Endometrium (tissue), 2 donors: Measurements from ENCODE around the gene BANK1.

Experiments used
- FAIRE-seq: peaks from 2 replicates; lab custom pipeline; 2012; peaks lifted over from hg19 to GRCh38; lab: Jason Lieb, UNC
- donor health status: control.
- donor health status: control.

The BANK1 gene

GRCh38 chr4:101818362-101818761 lies 27.8 kb downstream of the BANK1 start:
- no peak for FAIRE-seq

GRCh38 chr4:101823864-101824263 lies 33.3 kb downstream of the BANK1 start:
- FAIRE-seq: no peak

DNA sequence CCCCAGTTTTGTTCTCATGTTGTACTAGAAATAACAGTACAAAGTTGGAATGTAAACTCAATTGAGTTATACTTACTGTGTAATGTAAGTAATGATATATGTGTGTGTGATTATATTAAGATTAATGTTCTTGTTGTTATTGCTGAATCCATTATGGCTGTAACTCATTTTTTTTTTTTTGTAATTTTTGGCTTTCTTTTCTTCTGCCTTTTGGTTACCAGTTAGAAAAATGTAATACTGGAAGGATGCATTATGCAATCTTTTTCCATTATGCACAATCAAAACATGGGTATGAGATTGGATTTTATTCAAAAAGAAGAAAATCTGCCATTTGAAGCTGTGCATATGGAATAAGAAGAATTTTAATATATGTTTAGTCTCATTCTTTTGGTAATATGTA lies 34.0 kb downstream of the BANK1 start:
- FAIRE-seq: no peak

DNA sequence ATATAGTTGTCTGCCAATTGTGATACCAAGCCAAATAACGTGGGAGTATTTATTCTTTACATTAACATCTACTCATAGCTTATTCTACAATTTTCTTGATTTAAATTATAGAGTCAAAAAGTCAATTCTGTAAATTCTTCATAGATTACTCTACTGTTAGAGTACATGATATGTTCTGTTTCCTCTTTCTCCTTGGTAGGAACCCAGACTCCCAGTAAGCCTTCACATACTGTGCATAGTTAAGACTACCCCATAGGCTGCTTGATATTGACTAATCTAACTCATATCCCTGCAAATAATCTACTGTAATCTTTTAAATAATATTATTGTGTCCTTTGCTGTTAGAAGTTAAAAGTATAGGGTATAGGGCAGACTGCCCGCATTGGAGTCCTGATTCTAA lies 35.4 kb downstream of the BANK1 start:
- FAIRE-seq: no peak

GRCh38 chr4:101831816-101832215 lies 41.3 kb downstream of the BANK1 start:
- FAIRE-seq: no peak

DNA sequence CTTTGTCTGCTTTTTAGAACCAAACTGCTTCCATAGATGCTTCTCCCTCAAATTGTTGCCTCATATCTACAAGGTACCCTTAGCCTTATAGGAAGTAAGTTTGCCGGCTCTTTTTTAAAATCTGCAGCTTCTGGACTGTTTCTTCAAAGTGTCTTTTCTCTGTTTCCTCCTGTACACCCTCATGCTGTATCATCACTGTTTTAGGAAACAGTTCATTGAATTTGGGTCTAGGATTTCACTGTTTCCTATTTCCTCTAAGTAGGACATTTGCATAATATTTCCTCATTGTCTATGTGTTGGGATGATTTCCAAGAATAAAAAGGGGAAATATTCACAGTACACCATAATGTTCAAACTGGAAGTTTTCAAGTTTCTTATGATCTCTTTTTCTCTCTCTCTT lies 43.0 kb downstream of the BANK1 start:
- no peak for FAIRE-seq

DNA sequence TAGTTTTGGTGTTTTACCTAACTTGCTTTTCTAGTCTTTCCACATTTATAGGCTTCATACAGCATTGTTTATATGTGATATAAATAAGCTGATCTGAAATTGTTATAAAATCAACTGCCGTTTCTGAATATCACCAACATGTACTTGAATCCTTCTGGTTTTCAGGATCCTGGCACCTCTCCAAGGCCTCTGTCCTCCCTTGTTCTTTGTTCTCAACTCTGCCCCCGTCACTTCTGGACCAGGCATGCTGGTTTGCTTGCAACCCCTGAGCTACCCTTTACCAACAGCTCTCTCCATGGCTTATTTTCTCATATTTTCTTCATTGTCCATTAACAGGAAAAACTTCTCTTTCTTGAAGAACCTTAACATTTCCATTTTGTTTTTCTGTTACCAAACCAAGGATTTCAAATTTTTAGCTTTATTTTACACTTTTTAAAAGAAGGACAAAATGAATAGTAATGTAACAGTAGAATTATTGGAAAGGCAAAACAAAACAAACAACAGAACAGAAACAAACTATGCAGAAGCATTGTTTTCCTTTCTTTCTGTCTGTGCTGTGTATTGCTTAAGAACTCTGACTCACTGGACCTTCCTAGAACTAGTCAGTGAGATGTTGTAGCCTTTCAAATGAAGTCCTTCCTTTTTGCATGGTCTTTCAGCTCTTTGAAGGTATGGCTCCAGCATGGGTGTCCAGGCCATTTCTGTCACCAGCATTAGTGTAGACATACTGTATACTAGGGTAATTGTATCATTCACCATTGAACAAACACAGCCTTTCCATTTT lies 44.8 kb downstream of the BANK1 start:
- peak; percentile 29 for FAIRE-seq

DNA sequence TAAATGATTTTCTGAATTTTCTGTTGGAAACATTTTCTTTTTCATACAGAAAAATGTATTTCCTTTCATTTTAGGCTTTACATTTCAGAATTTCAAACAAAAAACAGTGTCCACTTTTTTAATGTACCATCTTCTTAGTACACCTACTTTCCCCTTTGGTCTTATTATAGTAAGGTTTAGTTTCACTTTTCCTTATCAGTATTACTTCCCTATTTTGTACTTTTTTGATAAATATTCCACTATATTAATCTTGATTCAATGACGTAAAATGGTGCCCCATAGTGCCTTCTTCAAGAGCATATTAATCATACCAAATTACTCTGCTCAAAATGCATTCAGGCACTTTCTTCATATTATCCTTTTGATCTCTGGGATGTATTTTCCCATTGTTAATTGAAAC lies 52.5 kb downstream of the BANK1 start:
- no peak for FAIRE-seq

GRCh38 chr4:101846550-101846949 lies 56.0 kb downstream of the BANK1 start:
- no peak for FAIRE-seq

GRCh38 chr4:101850698-101851097 lies 60.2 kb downstream of the BANK1 start:
- no peak for FAIRE-seq

- no peak for FAIRE-seq
Measured at GRCh38 chr4:101851672-101852071, 61.1 kb downstream of the BANK1 start.

GRCh38 chr4:101853028-101853427 lies 62.5 kb downstream of the BANK1 start:
- FAIRE-seq: no peak

- FAIRE-seq: no peak
Measured at GRCh38 chr4:101853691-101854090, 63.2 kb downstream of the BANK1 start.

DNA sequence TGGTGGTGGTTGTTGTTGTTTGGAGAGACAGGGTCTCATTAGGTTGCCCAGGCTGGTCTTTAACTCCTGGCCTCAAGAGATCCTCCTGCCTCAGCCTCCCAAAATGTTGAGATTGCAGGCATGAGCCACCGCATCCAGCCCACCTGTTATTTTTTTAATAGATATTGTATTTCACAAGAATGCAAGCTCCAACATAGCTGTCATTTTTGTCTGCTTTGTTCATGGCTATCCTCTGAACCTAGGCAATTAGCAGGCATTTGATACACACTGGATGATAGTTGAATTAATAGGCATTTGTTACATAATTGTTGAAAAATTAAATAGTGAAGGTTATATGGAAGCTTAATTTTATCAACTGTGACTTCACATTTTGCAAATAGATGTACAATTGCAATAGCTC lies 64.7 kb downstream of the BANK1 start:
- FAIRE-seq: no peak

GRCh38 chr4:101856149-101856548 lies 65.6 kb downstream of the BANK1 start:
- no peak for FAIRE-seq

DNA sequence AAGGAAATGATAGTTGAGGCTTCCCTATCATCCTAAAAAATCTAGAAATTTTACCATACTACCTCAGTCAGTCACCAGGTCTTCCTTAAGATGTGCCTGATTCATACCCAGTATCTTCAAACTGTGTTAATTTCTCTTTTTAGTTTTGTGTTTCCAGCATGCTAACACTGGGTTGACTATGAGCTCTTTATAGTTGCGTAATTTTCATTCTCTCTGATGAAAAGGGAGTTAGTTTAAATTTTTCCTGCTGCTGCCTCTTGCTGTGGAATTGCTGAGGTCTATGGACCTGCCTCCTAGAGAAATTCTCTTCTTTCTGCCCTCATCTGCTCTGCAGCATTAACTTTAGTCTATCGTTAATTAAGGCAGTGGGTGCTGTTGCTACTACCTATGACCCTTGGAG lies 66.6 kb downstream of the BANK1 start:
- no peak for FAIRE-seq

- no peak for FAIRE-seq
Measured at GRCh38 chr4:101858641-101859040, 68.1 kb downstream of the BANK1 start.

DNA sequence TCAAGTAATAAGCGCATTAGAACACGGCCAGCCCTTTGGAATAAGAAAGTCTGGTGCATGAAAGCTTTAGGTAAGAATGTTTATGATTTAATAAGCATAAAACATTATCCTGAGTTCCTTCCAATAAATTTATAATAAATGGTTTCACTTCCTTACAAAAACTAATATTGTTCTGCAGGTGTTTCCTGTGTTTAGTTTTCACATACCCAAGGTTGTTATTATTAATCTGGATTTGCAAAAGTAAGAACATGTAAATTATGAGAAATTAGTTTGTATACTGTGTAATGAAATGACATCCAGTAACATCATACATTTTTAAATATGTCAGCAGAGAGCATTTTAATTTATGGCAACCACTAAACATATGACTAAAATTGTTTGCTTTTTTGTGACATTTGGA lies 72.1 kb downstream of the BANK1 start:
- no peak for FAIRE-seq

- no peak for FAIRE-seq
Measured at GRCh38 chr4:101864660-101865059, 74.1 kb downstream of the BANK1 start.

- no peak for FAIRE-seq
Measured at GRCh38 chr4:101865501-101866062, 75.1 kb downstream of the BANK1 start.

- no peak for FAIRE-seq
Measured at GRCh38 chr4:101870874-101871273, 80.3 kb downstream of the BANK1 start.

- FAIRE-seq: no peak
Measured at GRCh38 chr4:101871962-101872676, 81.6 kb downstream of the BANK1 start.

DNA sequence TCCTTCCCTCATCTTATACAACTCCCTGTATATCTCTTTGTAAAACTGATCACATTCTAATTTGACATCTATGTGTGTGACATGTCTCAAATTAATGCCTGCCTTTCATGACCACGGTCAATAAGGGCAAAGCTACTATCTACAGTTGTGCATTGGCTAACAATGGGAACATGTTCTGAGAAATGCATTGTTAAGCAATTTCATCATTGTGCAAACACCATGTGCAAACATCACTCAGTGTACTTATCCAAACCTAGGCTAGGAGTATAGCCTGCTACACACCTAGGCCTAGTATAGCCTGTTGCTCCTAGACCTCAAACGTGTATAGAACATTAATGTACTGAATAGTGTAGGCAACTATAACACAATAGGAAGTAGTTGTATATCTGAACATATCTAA lies 95.0 kb downstream of the BANK1 start:
- FAIRE-seq: no peak

GRCh38 chr4:101886826-101887225 lies 96.3 kb downstream of the BANK1 start:
- no peak for FAIRE-seq
